ENCODE measurements around the gene DNAH17.

The DNAH17 gene

GRCh38 chr17:78427140-78427539 is 150.1 kb downstream of the DNAH17 start:
- no peak for DNase-seq

- DNase-seq, result no peak
Observed at GRCh38 chr17:78426293-78426879, 150.8 kb downstream of the DNAH17 start.

- no peak for DNase-seq
Observed at GRCh38 chr17:78425429-78425828, 151.8 kb downstream of the DNAH17 start.

- DNase-seq, result no peak
Observed at GRCh38 chr17:78423961-78424675, 153.1 kb downstream of the DNAH17 start.

- DNase-seq, result no peak
Observed at GRCh38 chr17:78422872-78423588, 154.2 kb downstream of the DNAH17 start.

- no peak for DNase-seq
Observed at GRCh38 chr17:78422267-78422605, 155.0 kb downstream of the DNAH17 start.

GRCh38 chr17:78421534-78422266 is 155.5 kb downstream of the DNAH17 start:
- peak; percentile 79 for DNase-seq

- DNase-seq, result no peak
Observed at GRCh38 chr17:78421084-78421533, 156.1 kb downstream of the DNAH17 start.

GRCh38 chr17:78419970-78420815 is 157.0 kb downstream of the DNAH17 start:
- DNase-seq, result no peak

GRCh38 chr17:78418326-78419026 is 158.7 kb downstream of the DNAH17 start:
- DNase-seq, result no peak

GRCh38 chr17:78417531-78417909 is 159.7 kb downstream of the DNAH17 start:
- DNase-seq, result no peak

GRCh38 chr17:78416791-78417530 is 160.2 kb downstream of the DNAH17 start:
- DNase-seq, result no peak

GRCh38 chr17:78415821-78416711 is 161.1 kb downstream of the DNAH17 start:
- no peak for DNase-seq

GRCh38 chr17:78414178-78415162 is 162.7 kb downstream of the DNAH17 start:
- DNase-seq, result peak; percentile 64

- DNase-seq, result peak; percentile 32
Observed at GRCh38 chr17:78412403-78412802, 164.8 kb downstream of the DNAH17 start.

- no peak for DNase-seq
Observed at GRCh38 chr17:78411241-78411857, 165.8 kb downstream of the DNAH17 start.

GRCh38 chr17:78409191-78409928 is 167.8 kb downstream of the DNAH17 start:
- DNase-seq, result no peak
